Activated naive CD4-positive, alpha-beta T cell treated with anti-CD3 and anti-CD28 coated beads, Interleukin-2, amount 10 ng/mL, durations not matched to agents 7 days and 5 days (primary cell): ENCODE results near the gene TRERF1.

Experiments
- CTCF ChIA-PET: fragments of 350-600 bp; sonication (Branson Sonifier 250); formaldehyde crosslinking; loops from one replicate; lab custom pipeline; 2021; ENCODE audit warnings: antibody characterized with exemption; lab: Charles Lee
- DNase-seq: peaks from one replicate; pipeline ENCODE4 v3.0.0-alpha.2; 2020
- H3K27ac Mint-ChIP-seq: one replicate; pipeline ENCODE4 v1.8.0; 2021; ENCODE audit warnings: mild to moderate bottlenecking, moderate library complexity, mixed read lengths
- H3K27me3 Mint-ChIP-seq: one replicate; pipeline ENCODE4 v1.8.0; 2021; ENCODE audit warnings: mild to moderate bottlenecking, mixed read lengths
- H3K36me3 Mint-ChIP-seq: one replicate; pipeline ENCODE4 v1.8.0; 2021; ENCODE audit warnings: mixed read lengths
- H3K4me1 Mint-ChIP-seq: one replicate; pipeline ENCODE4 v1.8.0; 2021; ENCODE audit warnings: mixed read lengths
- H3K4me3 Mint-ChIP-seq: one replicate; pipeline ENCODE4 v1.8.0; 2021; ENCODE audit warnings: mild to moderate bottlenecking, moderate library complexity, mixed read lengths
- H3K9me3 Mint-ChIP-seq: one replicate; pipeline ENCODE4 v1.8.0; 2021; ENCODE audit warnings: mixed read lengths

TRERF1 gene

GRCh38 chr6:42370323-42370985 is 81.3 kb downstream of the TRERF1 start:
- H3K4me3 Mint-ChIP-seq = no peak overlapping the region
- H3K4me1 Mint-ChIP-seq = peaks cover 65% of the 10 kb centered on the region
- no peak for DNase-seq
- CTCF ChIA-PET = interaction anchor here (1.2 to 1.3 kb wide), 2 partner anchors 8 to 177 kb away, joined by 3 read pairs; no protein-coding TSS in a partner anchor
- no peak overlapping the region for H3K27ac Mint-ChIP-seq
- H3K27me3 Mint-ChIP-seq = no peaks in the 10 kb centered on the region
- peaks cover 9% of the 10 kb centered on the region for H3K36me3 Mint-ChIP-seq
- H3K9me3 Mint-ChIP-seq = no peaks in the 10 kb centered on the region

- peak; percentile 50 for DNase-seq
- H3K36me3 Mint-ChIP-seq = peaks cover 9% of the 10 kb centered on the region
- H3K9me3 Mint-ChIP-seq = no peaks in the 10 kb centered on the region
- H3K27ac Mint-ChIP-seq = peak overlapping the region; percentile 3
- H3K4me1 Mint-ChIP-seq = peaks cover 68% of the 10 kb centered on the region
- CTCF ChIA-PET = no interaction called here
- H3K27me3 Mint-ChIP-seq = no peaks in the 10 kb centered on the region
- H3K4me3 Mint-ChIP-seq = no peak overlapping the region
These were observed 82.2 kb downstream of the TRERF1 start for GRCh38 chr6:42369568-42369967.

GRCh38 chr6:42368181-42368580 is 83.5 kb downstream of the TRERF1 start:
- peaks cover 70% of the 10 kb centered on the region for H3K4me1 Mint-ChIP-seq
- H3K27ac Mint-ChIP-seq = peak overlapping the region; percentile 96
- CTCF ChIA-PET = interaction anchor here (1.5 to 2.2 kb wide), 4 partner anchors 10 to 179 kb away, joined by 3 to 12 read pairs (median 8); no protein-coding TSS in a partner anchor
- peaks cover 17% of the 10 kb centered on the region for H3K36me3 Mint-ChIP-seq
- H3K4me3 Mint-ChIP-seq = peak overlapping the region; percentile 53
- no peaks in the 10 kb centered on the region for H3K27me3 Mint-ChIP-seq
- peak; percentile 52 for DNase-seq
- no peaks in the 10 kb centered on the region for H3K9me3 Mint-ChIP-seq

GRCh38 chr6:42367353-42368011 is 84.2 kb downstream of the TRERF1 start:
- DNase-seq = peak; percentile 52
- H3K27me3 Mint-ChIP-seq = no peaks in the 10 kb centered on the region
- CTCF ChIA-PET = interaction anchor here (1.2 to 2.2 kb wide), 7 partner anchors 11 to 180 kb away, joined by 3 to 12 read pairs (median 6); no protein-coding TSS in a partner anchor
- H3K36me3 Mint-ChIP-seq = peaks cover 18% of the 10 kb centered on the region
- H3K4me1 Mint-ChIP-seq = peaks cover 64% of the 10 kb centered on the region
- H3K4me3 Mint-ChIP-seq = peak overlapping the region; percentile 53
- H3K9me3 Mint-ChIP-seq = no peaks in the 10 kb centered on the region
- H3K27ac Mint-ChIP-seq = peak overlapping the region; percentile 96

GRCh38 chr6:42366999-42367352 is 84.8 kb downstream of the TRERF1 start:
- CTCF ChIA-PET = interaction anchor here (0.8 to 2.2 kb wide), 9 partner anchors 8 to 181 kb away, joined by 3 to 12 read pairs (median 5); no protein-coding TSS in a partner anchor
- Mint-ChIP-seq H3K4me1 (peaks cover 61% of the 10 kb centered on the region), H3K27ac (peak overlapping the region; percentile 96), H3K27me3 (no peaks in the 10 kb centered on the region), H3K9me3 (no peaks in the 10 kb centered on the region), H3K36me3 (peaks cover 16% of the 10 kb centered on the region), H3K4me3 (peak overlapping the region; percentile 53)
- DNase-seq = no peak

- DNase-seq = peak; percentile 37
- Mint-ChIP-seq H3K4me3 (no peak overlapping the region), H3K27me3 (no peaks in the 10 kb centered on the region), H3K9me3 (no peaks in the 10 kb centered on the region), H3K4me1 (peaks cover 61% of the 10 kb centered on the region), H3K27ac (peak overlapping the region; percentile 96), H3K36me3 (peaks cover 21% of the 10 kb centered on the region)
- CTCF ChIA-PET = interaction anchor here (0.8 to 2.2 kb wide), 8 partner anchors 9 to 84 kb away, joined by 3 to 12 read pairs (median 4); no protein-coding TSS in a partner anchor
These were observed 85.6 kb downstream of the TRERF1 start for GRCh38 chr6:42366011-42366705.

GRCh38 chr6:42365021-42365420 is 86.7 kb downstream of the TRERF1 start:
- CTCF ChIA-PET = interaction anchor here (1.0 to 1.7 kb wide), 2 partner anchors 37 to 39 kb away, joined by 3 read pairs; no protein-coding TSS in a partner anchor
- Mint-ChIP-seq H3K4me1 (peaks cover 61% of the 10 kb centered on the region), H3K36me3 (peaks cover 26% of the 10 kb centered on the region), H3K27ac (peak overlapping the region; percentile 17), H3K9me3 (no peaks in the 10 kb centered on the region), H3K4me3 (no peak overlapping the region), H3K27me3 (no peaks in the 10 kb centered on the region)
- peak; percentile 17 for DNase-seq

GRCh38 chr6:42363926-42364849 is 87.5 kb downstream of the TRERF1 start:
- peaks cover 52% of the 10 kb centered on the region for H3K4me1 Mint-ChIP-seq
- peak overlapping the region; percentile 10 for H3K27ac Mint-ChIP-seq
- DNase-seq = peak; percentile 2
- H3K9me3 Mint-ChIP-seq = no peaks in the 10 kb centered on the region
- H3K36me3 Mint-ChIP-seq = peaks cover 22% of the 10 kb centered on the region
- H3K4me3 Mint-ChIP-seq = no peak overlapping the region
- H3K27me3 Mint-ChIP-seq = no peaks in the 10 kb centered on the region
- CTCF ChIA-PET = no interaction called here

- H3K27me3 Mint-ChIP-seq = no peaks in the 10 kb centered on the region
- peak; percentile 1 for DNase-seq
- peak overlapping the region; percentile 35 for H3K27ac Mint-ChIP-seq
- CTCF ChIA-PET = no interaction called here
- H3K9me3 Mint-ChIP-seq = no peaks in the 10 kb centered on the region
- H3K4me3 Mint-ChIP-seq = no peak overlapping the region
- H3K4me1 Mint-ChIP-seq = peaks cover 21% of the 10 kb centered on the region
- peaks cover 31% of the 10 kb centered on the region for H3K36me3 Mint-ChIP-seq
These were observed 90.7 kb downstream of the TRERF1 start for GRCh38 chr6:42361036-42361435.

- no peaks in the 10 kb centered on the region for H3K9me3 Mint-ChIP-seq
- H3K27me3 Mint-ChIP-seq = no peaks in the 10 kb centered on the region
- CTCF ChIA-PET = no interaction called here
- DNase-seq = no peak
- H3K27ac Mint-ChIP-seq = no peak overlapping the region
- H3K36me3 Mint-ChIP-seq = peaks cover 26% of the 10 kb centered on the region
- peaks cover 2% of the 10 kb centered on the region for H3K4me1 Mint-ChIP-seq
- no peak overlapping the region for H3K4me3 Mint-ChIP-seq
These were observed 92.7 kb downstream of the TRERF1 start for GRCh38 chr6:42359021-42359420.

- Mint-ChIP-seq H3K27ac (no peak overlapping the region), H3K36me3 (peaks cover 10% of the 10 kb centered on the region), H3K4me1 (no peaks in the 10 kb centered on the region), H3K27me3 (no peaks in the 10 kb centered on the region), H3K9me3 (no peaks in the 10 kb centered on the region), H3K4me3 (no peak overlapping the region)
- CTCF ChIA-PET = no interaction called here
- DNase-seq = no peak
These were observed 96.3 kb downstream of the TRERF1 start for GRCh38 chr6:42355416-42355815.

- Mint-ChIP-seq H3K4me3 (no peak overlapping the region), H3K9me3 (no peaks in the 10 kb centered on the region), H3K27ac (no peak overlapping the region), H3K4me1 (no peaks in the 10 kb centered on the region), H3K36me3 (peaks cover 10% of the 10 kb centered on the region), H3K27me3 (no peaks in the 10 kb centered on the region)
- no peak for DNase-seq
- CTCF ChIA-PET = no interaction called here
These were observed 97.0 kb downstream of the TRERF1 start for GRCh38 chr6:42354702-42355101.

- Mint-ChIP-seq H3K27ac (no peak overlapping the region), H3K9me3 (no peaks in the 10 kb centered on the region), H3K4me3 (no peak overlapping the region), H3K27me3 (no peaks in the 10 kb centered on the region), H3K36me3 (peaks cover 10% of the 10 kb centered on the region), H3K4me1 (no peaks in the 10 kb centered on the region)
- CTCF ChIA-PET = no interaction called here
- peak; percentile 2 for DNase-seq
These were observed 98.7 kb downstream of the TRERF1 start for GRCh38 chr6:42352856-42353564.
